RPMI8226 (cell line): ENCODE data around the gene MEF2A.

Experiments
- DNase-seq: peaks from one replicate; pipeline ENCODE4 v3.0.0-alpha.2; 2015

Gene MEF2A

DNA sequence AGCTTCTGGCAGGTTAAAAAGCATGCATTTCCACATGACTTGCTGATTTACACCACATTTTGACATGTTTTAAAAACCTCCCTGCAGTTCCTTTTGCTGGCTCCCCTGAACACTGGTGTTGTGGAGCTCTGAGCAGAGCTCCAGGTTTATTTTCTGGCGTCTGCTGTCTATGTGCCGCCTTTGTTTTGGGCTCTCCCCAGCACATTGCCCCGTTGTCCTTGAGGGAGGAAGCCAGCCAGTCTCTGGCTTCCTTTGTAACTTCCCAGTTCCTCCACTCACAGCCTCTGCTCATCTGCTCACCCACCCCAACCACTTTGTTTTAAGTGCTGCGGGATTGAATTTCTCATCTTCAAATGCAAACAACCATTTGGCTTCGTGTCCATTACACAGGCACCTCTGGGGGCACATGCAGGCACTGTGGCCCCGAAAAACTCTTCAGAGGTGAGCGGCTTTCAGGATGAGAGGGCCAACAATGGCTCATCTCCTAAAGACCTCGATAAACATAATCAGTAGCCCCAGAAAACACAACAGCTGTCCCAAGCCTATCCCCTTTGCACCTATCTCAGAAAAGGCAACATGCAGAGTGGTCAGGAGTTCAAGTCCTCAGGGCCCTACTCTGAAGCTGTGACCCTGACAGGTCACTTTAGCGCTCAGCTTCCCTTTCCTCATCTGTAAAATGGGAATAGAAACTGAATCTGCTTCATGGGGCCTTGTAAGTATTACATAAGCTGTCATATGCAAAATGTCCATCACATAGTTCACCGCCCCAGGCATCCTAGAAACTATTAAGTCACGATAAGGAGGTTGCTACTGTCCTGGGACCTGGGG lies 1.3 kb upstream of the MEF2A start:
- peak; percentile 79 for DNase-seq

- no peak for DNase-seq
Observed at GRCh38 chr15:99565049-99565298, 810 bp upstream of the MEF2A start.

DNA sequence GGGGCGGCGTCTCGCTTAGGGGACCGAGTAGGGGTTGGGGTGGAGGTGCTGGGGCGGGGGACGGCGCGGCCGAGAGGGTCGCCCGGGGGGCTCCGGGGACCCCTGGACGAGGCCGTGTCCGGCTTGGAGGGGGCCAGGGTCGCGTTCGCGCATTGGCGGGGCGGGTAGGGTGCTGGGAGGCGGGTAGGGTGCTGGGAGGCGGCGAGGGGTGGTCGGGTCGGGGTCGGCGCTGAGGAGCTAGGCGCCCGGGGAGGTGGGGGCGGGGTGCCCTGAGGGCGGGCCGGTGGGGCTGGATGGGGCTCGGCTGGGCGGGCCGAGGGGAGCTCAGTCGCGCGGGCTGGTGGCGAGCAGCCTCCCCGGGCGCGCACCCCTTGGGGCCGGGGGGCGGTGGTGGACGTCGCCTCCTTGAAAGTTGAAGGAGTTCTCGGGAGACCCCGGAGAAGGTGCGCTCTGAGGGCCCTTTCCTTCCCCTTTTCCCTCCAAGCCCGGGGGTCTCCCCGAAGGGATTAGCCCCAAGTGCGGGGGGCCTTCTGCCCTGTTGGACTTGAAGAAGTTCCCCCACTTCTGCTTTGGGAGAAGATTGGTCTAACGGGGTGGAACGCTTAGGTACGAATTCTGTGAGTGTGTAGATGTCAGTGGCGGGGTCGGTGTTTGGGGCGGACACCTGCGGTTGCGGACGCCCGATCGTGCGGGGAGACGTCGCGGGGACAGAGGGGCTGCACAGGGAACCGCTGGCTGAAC lies 543 bp downstream of the MEF2A start:
- peak; percentile 53 for DNase-seq

GRCh38 chr15:99568625-99569352 lies 3.0 kb downstream of the MEF2A start:
- no peak for DNase-seq

- no peak for DNase-seq
Observed at GRCh38 chr15:99571299-99571698, 5.5 kb downstream of the MEF2A start.

GRCh38 chr15:99574048-99574447 lies 8.3 kb downstream of the MEF2A start:
- DNase-seq: no peak

GRCh38 chr15:99574502-99574901 lies 8.7 kb downstream of the MEF2A start:
- DNase-seq: no peak

DNA sequence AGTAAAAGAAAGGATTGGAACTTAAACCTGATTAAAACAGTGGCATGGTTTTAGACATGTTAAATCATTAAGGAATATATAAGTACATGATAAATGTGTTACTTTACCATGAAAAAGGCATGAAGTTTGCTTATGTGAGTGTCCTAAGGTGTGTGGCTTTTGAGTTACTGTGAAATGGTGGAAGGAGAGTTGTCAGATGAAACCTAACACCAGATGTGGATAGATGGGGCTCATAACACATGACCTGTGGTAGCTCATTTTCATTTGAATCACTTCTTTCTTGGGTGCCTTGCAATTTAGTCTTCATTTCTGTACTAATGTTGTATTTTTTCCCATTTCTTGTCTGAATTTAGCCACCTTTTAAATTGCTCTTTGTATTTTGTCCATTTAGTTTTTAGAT lies 13.0 kb downstream of the MEF2A start:
- DNase-seq: no peak

- DNase-seq: no peak
Observed at GRCh38 chr15:99580076-99580475, 14.3 kb downstream of the MEF2A start.

- no peak for DNase-seq
Observed at GRCh38 chr15:99582508-99582960, 16.8 kb downstream of the MEF2A start.

- DNase-seq: no peak
Observed at GRCh38 chr15:99584081-99584600, 18.4 kb downstream of the MEF2A start.

GRCh38 chr15:99586121-99586520 lies 20.3 kb downstream of the MEF2A start:
- no peak for DNase-seq

DNA sequence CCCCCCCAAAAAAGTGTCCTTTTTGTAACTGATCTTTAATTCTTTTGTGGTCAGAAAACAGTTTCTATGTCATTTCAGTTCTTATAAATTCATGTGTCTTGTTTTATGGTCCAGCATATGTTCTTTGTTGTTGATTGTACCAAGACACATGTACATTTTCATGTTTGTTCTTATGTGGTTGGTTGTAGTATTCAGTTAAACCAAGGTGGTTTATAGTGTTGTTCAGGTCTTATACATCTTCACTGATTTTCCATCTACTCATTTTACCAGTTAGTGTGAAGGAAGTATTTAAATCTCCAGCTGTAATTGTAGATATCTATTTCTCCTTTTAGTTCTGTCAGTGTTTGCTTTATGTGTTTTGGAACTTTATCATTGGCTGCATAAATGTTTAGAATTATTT lies 24.0 kb downstream of the MEF2A start:
- no peak for DNase-seq

DNA sequence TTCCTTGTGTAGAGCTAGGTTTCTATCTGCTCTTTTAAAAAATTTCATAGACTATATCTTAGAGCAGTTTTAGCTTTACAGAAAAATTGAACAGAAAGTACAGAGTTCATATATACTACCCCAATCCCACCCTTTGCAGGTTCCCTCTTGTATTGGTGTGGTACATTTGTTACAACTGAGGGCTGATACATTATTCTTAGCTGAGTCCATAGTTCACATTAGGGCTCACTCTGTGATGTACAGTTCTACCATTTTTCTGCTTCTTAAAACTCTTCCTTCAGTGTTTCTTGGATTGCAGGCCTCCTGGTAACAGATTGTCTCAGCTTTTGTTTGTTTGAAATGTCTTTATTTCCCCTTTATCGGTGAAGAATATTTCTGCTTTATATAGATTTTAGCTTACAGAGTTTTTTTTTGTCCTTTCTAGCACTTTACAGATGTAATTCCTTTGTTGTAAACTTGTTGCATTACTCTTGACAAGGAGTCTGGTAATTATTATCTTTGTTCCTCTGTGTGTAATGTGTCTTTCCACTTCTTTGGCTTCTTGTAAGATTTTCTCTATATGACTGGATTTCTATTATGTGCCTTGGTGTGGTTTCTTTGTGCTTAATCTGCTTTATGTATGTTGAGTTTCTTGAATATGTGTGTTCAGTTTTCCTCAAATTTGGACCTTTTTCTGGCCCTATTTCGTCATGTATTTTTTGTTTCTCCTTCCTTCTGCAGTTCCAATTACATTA lies 25.3 kb downstream of the MEF2A start:
- no peak for DNase-seq

- no peak for DNase-seq
Observed at GRCh38 chr15:99592145-99592791, 26.5 kb downstream of the MEF2A start.

- DNase-seq: no peak
Observed at GRCh38 chr15:99593070-99593469, 27.3 kb downstream of the MEF2A start.

DNA sequence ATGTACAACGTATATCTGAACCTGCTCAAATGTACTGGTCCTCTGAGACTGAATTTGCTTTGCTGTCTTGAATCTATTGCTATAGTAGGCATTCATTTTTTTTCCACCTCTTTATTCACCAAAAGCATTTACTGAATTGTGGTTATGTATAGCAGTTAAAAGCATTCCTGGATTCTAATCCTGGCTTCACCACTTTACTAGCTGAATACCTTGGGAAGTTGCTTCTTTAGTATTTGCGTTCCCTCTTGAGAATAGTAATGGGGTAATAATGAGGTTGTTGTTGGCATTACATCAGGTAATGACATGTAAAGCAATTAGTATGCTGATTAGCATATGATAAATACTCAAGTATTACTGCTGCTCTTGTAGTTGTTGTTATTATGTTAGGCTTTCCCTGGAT lies 29.1 kb downstream of the MEF2A start:
- DNase-seq: no peak

DNA sequence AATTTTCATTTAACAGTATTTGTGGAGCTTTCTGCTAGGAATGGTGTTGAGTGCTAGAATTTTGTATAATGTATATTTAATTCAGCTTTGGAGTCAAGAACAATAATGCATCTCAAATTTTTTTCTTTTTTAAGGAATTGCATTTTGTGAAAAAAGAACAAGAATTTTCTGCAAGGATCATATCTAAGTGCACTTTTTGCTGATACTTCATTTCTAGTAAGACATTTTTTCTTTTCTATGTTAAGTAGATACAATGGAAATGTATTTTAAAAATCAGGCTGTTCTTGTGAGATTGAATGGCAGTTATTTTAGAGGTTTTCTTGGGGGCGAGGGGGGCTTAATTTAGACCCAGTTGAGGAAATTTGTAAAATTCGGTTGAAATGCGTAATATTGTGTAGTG lies 32.5 kb downstream of the MEF2A start:
- DNase-seq: no peak

DNA sequence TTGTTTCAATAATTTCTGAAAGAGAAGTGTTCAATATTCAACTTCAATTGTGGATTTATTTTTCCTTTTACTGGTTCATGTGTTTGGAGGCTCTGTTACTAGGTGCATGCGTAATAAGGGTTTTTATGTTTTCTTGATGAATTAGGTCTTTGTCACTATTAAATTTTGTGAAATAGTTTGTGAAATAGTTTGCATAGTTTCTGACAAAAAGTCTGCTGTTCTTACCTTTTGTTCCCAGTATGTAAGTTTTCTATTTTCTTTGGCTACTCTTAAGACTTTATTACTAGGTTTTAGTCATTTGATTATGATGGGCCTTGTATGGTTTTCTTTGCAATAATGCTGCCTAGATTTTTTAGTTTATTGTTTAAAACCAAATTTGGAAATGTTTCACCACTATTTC lies 38.0 kb downstream of the MEF2A start:
- DNase-seq: no peak

- DNase-seq: no peak
Observed at GRCh38 chr15:99604865-99605264, 39.1 kb downstream of the MEF2A start.

DNA sequence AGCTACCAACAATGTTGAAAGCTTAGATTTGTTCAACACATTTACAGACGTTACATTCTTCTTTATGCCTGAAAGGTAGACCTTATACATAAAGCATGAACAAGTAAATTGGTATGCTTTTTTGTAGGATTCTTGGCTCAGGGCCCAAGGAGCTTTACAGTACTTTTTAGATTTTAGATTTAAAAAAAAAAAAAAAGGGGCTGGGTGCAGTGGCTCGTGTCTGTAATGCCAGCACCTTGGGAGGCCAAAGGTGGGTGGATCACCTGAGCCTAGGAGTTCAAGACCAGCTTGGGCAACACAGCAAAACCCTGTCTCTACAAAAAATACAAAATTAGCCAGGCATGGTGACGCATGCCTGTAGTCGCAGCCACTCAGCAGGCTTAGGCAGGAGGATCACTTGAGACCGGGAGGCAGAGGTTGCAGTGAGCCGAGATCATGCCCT lies 39.7 kb downstream of the MEF2A start:
- no peak for DNase-seq

- no peak for DNase-seq
Observed at GRCh38 chr15:99605990-99606389, 40.2 kb downstream of the MEF2A start.
